ENCODE results near the gene POGZ.
A peak's percentile ranks its signal among the peaks of the same experiment; 100 is the strongest.

POGZ gene

DNA sequence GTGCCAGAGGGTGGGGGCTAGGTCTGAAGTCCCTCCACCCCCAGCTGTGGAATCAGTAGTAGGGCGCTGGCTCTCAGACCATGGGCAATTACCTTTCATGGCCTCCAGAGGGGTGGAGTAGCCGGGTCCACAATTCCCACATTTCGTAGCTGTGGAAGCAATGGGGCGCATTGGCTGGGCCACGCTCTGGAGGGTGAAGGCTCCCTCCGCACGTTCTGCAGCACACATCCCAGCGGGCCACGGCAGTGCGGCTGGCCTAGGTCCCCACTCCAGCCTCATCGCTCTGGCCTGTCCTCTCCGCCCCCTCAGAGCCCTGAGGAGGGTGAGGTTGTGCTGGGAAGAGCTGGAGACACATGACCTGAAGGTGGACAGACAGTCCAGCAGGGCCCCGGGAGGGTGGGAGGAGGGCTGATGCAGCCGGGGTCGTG, 89.7 kb downstream of the POGZ start:
- no peak for DNase-seq

DNA sequence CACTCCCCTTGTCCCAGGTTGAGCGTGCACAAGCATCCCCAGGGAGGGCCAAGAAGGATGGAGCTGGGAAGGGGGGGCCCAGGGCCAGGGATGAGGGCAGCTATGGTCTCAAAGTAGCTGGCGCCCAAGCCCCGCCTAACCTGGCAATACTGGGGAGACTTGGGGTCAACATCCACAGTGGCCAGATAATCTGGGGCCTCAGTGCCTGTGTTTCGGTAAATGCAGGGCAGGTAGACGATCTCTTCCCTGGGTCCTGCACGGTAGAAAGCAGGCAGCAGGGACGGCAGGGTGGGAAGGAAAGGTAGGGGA, 90.0 kb downstream of the POGZ start:
- no peak for DNase-seq

DNA sequence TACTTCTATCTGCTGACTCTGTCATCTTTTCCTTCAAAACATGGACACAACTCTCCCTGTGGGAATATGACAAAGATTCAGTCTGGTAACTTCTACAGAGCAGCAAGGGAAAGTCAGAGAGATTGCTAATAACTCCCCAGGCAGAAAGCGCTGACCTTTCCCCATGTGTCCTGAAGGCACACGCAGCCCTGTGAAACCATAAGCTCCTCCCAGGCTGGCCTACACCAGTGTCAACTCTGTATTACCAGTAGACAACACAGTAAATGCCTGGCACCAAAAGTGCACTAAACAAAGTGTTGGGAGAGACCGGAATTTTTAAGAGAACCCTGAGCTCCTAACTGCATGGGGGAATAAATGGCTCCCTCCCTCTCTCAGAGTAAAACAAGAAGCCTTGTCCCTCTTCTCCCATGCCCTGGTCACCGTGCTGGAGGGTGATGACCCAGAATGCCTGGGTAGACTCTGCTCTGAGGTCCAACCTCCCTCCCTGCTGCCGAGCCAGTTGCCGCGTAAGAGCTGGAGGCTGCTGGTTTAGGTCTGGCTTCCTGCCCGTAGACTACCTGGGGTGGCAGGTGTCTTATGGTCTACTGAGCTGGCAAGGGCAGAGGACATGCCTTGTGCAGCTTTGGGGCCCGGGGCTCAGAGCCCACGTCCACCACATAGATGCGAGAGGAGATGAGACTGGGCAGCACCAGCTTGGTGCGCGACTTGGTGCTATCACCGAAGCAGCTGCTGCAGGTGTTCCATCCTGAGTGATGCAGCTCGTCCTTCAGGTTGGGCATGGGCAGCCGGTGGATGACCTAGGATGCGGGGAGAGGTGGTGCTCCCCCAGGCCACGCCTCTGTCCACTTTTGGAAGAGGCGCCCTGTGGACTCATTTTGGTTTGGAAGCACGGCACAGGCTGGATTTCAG, 90.6 kb downstream of the POGZ start:
- DNase-seq = peak; percentile 57

DNA sequence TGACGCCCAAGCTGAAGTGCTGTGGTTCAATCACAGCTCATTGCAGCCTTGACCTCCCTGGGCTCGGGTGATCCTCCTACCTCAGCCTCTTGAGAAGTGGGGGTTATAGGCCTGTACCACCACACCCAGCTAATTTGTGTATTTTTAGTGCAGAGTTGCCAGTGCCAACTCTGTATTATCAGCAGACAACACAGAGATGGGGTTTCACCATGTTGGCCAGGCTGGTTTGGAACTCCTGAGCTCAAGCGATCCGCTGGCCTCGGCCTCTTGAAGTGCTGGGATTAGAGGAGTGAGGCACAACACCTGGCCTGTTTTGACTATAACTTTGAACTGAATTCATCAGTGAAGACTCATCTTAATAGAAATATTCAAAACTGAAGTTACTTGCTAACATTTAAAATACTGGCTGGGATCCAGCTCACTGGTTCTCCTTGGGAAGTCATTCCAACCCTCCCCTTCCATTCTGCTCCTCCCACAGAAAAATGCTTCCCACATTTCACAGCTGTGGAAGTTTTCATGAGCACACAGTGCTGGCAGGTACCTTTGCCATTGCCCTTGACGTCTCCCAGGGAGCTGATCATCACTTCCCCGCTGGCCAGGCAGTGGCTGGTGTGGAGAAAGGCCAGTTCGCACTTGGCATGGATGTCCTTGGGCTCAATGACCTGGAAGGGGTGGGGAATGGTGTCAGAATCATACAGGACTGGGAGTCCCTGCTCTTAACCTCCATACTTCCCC, 91.5 kb downstream of the POGZ start:
- no peak for DNase-seq

DNA sequence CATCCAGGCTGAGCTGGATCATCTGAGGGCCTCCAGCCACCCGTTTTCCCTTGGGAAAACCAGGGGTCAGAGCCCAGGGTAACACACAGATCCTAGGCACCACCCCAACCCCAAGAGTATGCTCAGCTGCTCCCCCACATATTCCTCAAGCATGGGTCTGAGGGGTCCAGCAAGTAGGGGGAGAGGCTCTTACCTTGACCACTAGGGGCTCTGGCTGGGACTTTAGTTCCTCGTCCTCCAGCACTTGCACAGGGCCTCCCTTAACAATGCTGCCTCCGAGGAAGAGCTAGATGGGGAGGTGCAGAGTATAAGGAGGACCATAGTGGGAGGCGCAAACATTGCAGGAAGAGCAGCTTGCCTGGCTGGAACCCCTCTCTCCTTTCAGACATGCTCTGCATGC, 94.3 kb downstream of the POGZ start:
- DNase-seq = no peak

DNA sequence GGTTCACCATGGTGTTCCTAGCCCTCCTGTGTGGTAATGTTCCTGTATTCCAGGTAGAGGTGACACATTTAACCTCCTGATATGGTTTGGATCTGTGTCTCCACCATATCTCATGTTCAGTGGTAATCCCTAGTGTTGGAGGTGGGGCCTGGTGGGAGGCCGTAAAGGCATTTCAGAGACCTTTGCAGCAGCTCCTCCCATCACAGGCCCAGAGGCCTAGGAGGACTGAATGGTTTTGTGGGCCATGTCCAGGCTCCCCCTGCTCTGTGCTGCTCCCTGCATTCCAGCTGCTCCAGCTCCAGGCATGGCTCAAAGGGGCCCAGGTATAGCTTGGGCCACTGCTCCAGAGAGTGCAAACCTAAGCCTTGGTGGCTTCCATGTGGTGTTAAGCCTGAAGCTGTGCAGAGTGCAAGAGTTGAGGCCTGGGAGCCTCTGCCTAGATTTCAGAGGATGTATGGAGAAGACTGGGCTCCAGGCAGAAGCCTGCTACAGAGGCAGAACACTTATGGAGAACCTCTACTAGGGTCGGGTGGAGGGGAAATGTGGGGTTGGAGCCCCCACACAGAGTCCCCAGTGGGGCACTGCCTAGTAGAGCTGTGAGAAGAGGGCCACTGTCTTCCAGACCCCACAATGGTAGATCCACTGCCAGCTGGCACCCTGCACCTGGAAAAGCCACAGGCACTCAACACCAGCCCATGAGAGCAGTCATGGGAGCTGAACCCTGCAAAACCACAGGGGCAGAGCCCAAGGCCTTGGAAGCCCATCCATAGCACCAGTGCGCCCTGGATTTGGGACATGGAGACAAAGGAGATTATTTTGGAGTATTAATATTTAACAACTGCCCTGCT, 96.8 kb downstream of the POGZ start:
- DNase-seq = no peak

DNA sequence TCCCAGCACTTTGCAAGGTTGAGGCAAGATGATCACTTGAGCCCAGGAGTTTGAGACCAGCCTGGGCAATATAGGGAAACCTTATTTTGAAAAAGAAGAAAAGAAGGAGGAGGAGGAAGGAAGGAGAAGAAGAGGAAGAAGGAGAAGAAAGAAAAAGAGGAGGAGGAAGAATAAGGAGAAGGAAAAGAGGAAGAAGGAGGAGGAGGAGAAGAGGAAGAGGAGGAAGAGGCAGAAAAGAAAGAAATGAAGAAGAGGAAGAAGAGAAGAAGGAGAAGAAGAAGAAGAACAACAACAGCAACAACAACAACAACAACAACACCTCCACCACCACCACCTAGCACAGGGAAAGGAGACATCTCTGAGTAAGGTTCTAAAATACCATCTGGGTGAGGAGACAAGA, 97.4 kb downstream of the POGZ start:
- no peak for DNase-seq

DNA sequence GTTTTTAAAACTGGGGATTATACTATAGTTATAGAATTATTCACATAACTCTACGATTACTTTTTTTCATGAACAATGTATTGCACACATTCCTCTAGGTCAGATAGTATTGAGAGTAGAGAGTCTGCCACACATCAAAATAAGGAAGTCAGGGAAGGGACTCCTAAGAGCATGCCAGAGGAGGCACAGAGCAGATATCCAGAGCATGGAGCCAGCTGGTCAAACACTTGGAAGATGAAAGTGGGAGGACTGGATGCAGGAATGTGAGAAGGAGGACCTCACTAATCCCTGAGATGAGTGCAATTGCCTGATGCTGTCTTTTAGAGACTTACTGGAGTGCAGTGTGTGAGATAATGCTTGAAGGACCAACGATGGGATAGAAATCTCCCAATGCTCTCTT, 102.6 kb downstream of the POGZ start:
- DNase-seq = no peak

Data from NCI-H510A treated with DMSO at 0.1 percent for 48 hours (cell line).